Measurements from ENCODE around the gene CLBA1. TPM values are rescaled to one million over a fixed set of nuclear protein-coding genes. Genes with fewer than 3 reads are reported as not detected.

Gene CLBA1
- polyA plus RNA-seq, 2 of the 4 experiments (the other 2 are of a cell fraction) = 11.5 to 12.0 TPM

DNA sequence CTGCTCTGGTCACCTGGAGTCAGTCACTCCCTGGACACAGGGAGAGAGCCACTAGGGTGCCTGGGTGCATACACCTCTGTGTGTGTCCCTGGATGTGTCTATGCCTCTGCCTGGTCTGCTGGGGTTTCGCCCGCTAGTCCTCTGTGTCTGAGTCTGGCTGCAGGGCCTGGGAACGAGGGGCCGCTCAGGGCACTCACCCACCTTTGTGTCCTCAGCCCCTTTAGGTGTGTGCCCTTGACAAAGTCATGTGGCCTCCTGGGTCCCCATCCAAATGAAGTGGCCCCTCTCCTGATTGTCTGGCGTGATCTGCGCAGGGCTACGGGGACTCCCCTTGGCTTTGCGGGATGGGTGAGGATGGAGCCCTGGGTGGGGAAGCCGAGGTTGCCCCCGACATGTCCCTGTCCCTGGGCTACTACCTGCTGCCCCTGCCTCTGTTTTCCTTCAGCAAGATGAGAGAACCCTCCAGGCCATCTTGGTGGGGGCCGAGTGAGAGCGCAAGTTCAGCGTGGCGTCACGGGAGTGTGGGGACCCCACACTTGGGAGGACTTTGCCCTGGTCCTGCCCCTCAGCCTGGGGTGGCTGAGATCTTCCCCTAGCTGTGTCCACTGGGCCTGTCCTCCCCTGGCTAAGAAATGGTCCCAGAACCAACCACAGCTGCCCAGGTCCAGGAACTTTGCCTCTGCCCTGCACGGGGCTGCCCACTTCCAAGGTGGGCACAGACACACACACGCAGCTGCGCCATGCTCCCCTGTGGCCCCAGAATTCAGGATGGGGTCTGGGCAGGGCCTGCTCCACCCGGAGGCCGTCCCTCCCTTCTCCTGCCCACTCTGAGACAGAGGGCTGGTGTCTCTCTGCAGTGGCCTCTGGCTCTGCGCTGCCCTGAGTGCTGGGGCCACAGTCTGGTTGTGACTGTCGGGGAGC is 4.7 kb upstream of the CLBA1 start:
- Histone ChIP-seq H3K9me3 (no peaks in the 10 kb centered on the region), H3K4me2 (peak overlapping the region; percentile 68), H3K4me3 (no peak overlapping the region), H3K4me1 (peaks cover 42% of the 10 kb centered on the region), H3K27ac (peak overlapping the region; percentile 71 to 97)
- no peak for TF ChIP-seq RNF2 (IDR thresholded peaks at IDR 0.05; ENCODE audit: borderline replicate concordance, low read depth)
- 81% methylated on average over 15 of the region's 22 CpGs for WGBS (ENCODE audit: missing lambda C conversion rate)
- CTCF ChIA-PET = interaction anchor here (0.6 to 1.8 kb wide), 4 partner anchors 13 to 106 kb away, joined by 3 to 8 read pairs (median 6); no protein-coding TSS in a partner anchor
- DNase-seq (ENCODE audit: low read depth in 1 of 2, low spot score in 1 of 2) (no peak), FAIRE-seq (no peak), ATAC-seq (no peak)
- POLR2A ChIA-PET = interaction anchor here (1.1 to 2.2 kb wide), 2 partner anchors 10 to 40 kb away, joined by 4 to 8 read pairs; partner anchors contain the start of gene CDCA4

DNA sequence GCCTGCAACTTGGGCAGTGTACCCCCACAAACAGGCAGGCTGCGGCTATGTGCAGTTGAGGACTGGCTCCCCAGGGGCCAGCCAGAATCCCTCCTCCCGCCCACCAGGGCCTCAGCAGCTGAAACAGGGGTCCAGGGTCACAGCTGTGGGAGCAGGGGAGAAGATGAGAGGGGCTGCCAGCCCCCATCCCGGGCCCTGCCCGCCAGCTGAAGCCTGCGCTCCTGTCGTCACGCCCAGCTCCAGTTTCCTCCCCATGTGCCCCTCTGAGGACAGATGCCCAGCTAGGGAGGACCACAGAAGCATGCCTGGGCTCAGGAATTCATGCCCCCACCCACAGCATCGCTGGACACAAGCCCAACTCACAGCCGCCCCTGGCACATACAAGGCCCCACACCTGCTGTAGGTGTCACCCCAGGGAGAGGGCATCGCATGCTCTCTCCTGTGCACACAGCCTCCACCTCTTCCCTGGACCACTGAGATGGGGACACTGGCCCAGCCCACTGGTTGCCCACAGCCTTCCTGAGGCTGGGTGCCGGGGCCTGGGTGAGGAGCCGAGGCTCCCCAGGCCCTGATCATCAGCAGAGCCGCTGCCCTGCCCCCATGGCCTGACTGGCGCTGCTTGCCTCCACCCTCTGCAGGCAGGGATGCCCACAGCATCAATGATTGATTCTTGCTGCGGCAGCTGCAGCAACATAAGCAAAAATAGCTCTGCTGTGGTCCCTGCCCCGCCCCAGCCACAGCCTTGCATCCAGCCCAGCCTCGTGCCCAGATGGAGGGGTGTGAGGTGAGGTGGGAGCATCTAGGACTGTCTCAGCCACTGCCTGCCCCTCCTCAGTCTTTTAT is 3.7 kb upstream of the CLBA1 start:
- FAIRE-seq = no peak
- H3K4me2 ChIP-seq = no peak overlapping the region
- TF ChIP-seq CBX8 (IDR thresholded peaks at IDR 0.05) (no peak), RARB (CRISPR knock-in tag; IDR thresholded peaks at IDR 0.05) (no peak), EHMT2 (IDR thresholded peaks at IDR 0.05; ENCODE audit: low read depth) (no peak), NFE2L2 (conservative IDR thresholded peaks at IDR 0.05; ENCODE audit: low read length) (no peak), NPAS2 (CRISPR knock-in tag; IDR thresholded peaks at IDR 0.05; ENCODE audit: borderline replicate concordance) (no peak), POLR2AphosphoS2 (conservative IDR thresholded peaks at IDR 0.05; ENCODE audit: low read length) (no peak), ZNF302 (CRISPR knock-in tag; IDR thresholded peaks at IDR 0.05) (no peak), FOSB (CRISPR knock-in tag; IDR thresholded peaks at IDR 0.05) (no peak), HOXB5 (CRISPR knock-in tag; IDR thresholded peaks at IDR 0.05) (no peak), JUNB (IDR thresholded peaks at IDR 0.05) (no peak), FOSL2 (IDR thresholded peaks at IDR 0.05) (no peak), FOSL2 (CRISPR knock-in tag; IDR thresholded peaks at IDR 0.05) (no peak), MAZ (IDR thresholded peaks at IDR 0.05; ENCODE audit: borderline replicate concordance, low read depth, low read length) (no peak), POLR2A (IDR thresholded peaks at IDR 0.05; ENCODE audit: low read length) (no peak), RAD21 (conservative IDR thresholded peaks at IDR 0.05 in 1 of 2, IDR thresholded peaks at IDR 0.05 in 1 of 2) (no peak), GATA3 (IDR thresholded peaks at IDR 0.05; ENCODE audit: borderline replicate concordance) (no peak), PHF8 (IDR thresholded peaks at IDR 0.05; ENCODE audit: borderline replicate concordance, low read depth) (no peak), HOXB13 (CRISPR knock-in tag; IDR thresholded peaks at IDR 0.05; ENCODE audit: low read depth) (no peak), MYC (IDR thresholded peaks at IDR 0.05; ENCODE audit: borderline replicate concordance, low read length) (no peak)
- TF ChIP-seq, protein P1, sequence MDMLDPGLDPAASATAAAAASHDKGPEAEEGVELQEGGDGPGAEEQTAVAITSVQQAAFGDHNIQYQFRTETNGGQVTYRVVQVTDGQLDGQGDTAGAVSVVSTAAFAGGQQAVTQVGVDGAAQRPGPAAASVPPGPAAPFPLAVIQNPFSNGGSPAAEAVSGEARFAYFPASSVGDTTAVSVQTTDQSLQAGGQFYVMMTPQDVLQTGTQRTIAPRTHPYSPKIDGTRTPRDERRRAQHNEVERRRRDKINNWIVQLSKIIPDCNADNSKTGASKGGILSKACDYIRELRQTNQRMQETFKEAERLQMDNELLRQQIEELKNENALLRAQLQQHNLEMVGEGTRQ (IDR thresholded peaks at IDR 0.05) = no peak
- TF ChIP-seq, protein P2, sequence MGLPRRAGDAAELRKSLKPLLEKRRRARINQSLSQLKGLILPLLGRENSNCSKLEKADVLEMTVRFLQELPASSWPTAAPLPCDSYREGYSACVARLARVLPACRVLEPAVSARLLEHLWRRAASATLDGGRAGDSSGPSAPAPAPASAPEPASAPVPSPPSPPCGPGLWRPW (IDR thresholded peaks at IDR 0.05) = no peak
- POLR2A ChIA-PET = interaction anchor here (2.2 kb wide), 1 partner anchor 39 kb away, joined by 8 read pairs; the partner anchor contains the start of gene CDCA4
- peak overlapping the region; percentile 21 to 97; a peak in 4 of 6 replicates for H3K27ac ChIP-seq
- H3K9me3 ChIP-seq = no peaks in the 10 kb centered on the region
- ATAC-seq = no peak
- CTCF ChIA-PET = interaction anchor here (0.6 to 5.7 kb wide), 5 partner anchors 12 to 105 kb away, joined by 3 to 74 read pairs (median 6); no protein-coding TSS in a partner anchor
- H3K4me1 ChIP-seq = peaks cover 40% of the 10 kb centered on the region
- no peak for DNase-seq (ENCODE audit: low read depth in 1 of 2, low spot score in 1 of 2)
- H3K4me3 ChIP-seq = no peak overlapping the region
- WGBS (ENCODE audit: missing lambda C conversion rate) = 87% methylated on average over 12 of the region's 17 CpGs
